NB4 (cell line): ENCODE measurements around the gene KEL.

Source experiments
- CTCF ChIP-seq: IDR thresholded peaks from one replicate; pipeline ENCODE4 v1.5.1; 2012; ENCODE audit warnings: low read depth, low read length
- MYC ChIP-seq: IDR thresholded peaks from 2 replicates; pipeline ENCODE4 v1.6.1; 2011; ENCODE audit warnings: low read depth, low read length

- no peak for TF ChIP-seq MYC
- TF ChIP-seq CTCF, result no peak
These were observed 66.0 kb downstream of the KEL start for GRCh38 chr7:142896151-142896550.
